Stimulated activated CD4-positive, alpha-beta T cell treated with anti-CD3 and anti-CD28 coated beads, Interleukin-1b, Interleukin-23, amount 100 ng/mL, for 4 hours (primary cell): ENCODE measurements around the gene ATP11B.

Source experiments
- DNase-seq, 2 donors: peaks; one replicate each; pipeline ENCODE4 v3.0.0-alpha.2; 2020; ENCODE audit warnings: low read depth in 2 of 2

The ATP11B gene

GRCh38 chr3:182949688-182950087, 156.4 kb downstream of the ATP11B start:
- no peak for DNase-seq

DNA sequence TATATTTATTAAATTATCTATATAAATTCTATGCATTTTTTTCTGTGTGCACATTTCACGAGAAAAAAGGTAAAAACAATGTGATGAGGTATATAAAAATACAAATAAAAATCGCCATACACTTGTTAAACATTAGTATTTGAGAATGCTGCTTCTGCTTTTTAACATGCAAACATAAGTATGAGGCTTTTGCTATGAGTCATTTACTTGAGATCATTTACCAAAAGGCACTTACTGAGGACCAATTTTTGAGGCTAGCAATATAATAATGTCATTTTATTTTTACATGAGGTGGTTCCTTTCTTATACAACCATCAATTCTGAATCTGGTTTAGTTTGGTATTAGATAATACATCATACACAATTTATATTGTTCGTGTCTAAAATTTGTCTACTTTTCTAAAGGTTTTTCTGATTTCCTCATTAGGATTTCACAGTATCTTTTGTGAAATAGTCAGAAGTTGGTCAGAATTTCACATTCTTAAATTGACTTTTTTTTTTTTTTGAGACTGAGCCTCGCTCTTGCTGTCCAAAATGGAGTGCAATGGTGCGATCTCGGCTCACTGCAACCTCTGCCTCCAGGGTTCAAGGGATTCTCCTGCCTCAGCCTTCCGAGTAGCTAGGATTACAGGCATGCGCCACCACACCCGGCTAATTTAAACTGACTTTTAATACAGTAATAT, 161.4 kb downstream of the ATP11B start:
- no peak for DNase-seq

GRCh38 chr3:182957226-182957625, 163.9 kb downstream of the ATP11B start:
- DNase-seq: no peak

- no peak for DNase-seq
Measured at GRCh38 chr3:182957676-182958266, 164.5 kb downstream of the ATP11B start.

GRCh38 chr3:182959474-182960350, 166.4 kb downstream of the ATP11B start:
- DNase-seq: no peak

- DNase-seq: no peak
Measured at GRCh38 chr3:182962166-182962565, 168.9 kb downstream of the ATP11B start.

- DNase-seq: no peak
Measured at GRCh38 chr3:182964179-182964578, 170.9 kb downstream of the ATP11B start.

GRCh38 chr3:182965861-182966366, 172.6 kb downstream of the ATP11B start:
- DNase-seq: no peak

- no peak for DNase-seq
Measured at GRCh38 chr3:182967218-182968204, 174.2 kb downstream of the ATP11B start.

DNA sequence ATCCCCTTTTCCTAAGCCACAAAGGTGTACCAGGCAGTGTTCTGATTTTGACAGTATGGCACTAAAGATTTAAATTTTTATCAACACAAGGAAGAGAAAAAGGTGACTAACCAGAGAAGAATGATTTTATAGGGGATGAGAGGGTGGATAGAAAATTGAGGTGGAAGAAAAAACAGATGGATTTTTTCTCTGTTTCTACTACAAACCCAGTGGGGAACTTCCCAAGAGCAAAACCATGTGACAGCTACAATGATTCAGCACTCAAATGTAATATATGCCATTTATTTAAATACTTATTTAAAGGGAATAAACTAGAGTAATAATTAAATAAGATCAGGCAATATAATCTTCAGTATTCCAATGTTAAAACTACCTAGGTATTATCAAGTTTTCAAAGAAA, 176.0 kb downstream of the ATP11B start:
- DNase-seq: no peak

GRCh38 chr3:182969853-182970252, 176.5 kb downstream of the ATP11B start:
- no peak for DNase-seq

- no peak for DNase-seq
Measured at GRCh38 chr3:182970811-182971418, 177.6 kb downstream of the ATP11B start.
